GM18858 (cell line): Measurements from ENCODE around the gene DFFB.

Experiments used
- ATAC-seq: cut with Tn5 transposase; IDR thresholded peaks from one replicate; pipeline ENCODE4 v1.9.1; 2021; ENCODE audit not compliant: unreplicated experiment

Gene DFFB

DNA sequence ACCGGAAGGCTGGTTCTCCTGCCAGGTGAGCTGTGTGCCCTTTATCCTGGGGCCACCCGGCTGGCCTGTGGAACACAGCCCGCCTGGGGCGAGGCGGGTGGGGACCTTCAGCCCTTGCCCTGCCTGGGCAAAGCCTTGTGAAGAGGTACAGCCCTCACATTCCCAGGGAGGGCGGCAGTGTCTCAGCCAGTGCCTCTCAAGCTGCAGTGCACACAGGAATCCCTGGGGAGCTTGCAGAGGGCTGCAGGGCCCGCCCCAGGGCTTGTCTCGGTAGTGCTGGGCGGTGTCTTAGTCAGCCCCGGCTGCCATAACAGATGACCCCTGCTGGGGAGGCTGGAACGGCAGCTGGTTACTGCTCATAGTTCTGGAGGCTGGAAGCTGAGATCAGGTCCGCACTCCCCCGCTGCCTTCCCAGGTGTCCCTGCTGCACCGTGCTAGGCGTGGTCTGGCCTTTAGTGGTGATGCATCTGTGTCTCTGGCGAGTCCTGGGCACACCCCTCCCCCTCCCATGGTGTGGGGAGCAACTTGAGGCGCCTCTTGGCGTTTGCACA, 12.6 kb downstream of the DFFB start:
- no peak for ATAC-seq

DNA sequence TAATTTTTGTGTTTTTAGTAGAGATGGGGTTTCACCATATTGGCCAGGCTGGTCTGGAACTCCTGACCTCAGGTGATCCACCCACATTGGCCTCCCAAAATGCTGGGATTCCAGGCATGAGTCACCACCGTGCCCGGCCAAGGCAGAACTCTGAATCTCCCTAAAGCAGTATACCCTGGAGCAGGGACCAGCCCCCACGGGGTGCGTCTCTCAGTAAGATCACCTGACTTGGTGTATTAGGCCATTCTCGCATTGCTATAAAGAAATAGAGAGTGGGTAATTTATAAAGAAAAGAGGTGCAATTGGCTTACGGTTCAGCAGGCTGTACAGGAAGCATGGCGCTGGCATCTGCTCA, 14.2 kb downstream of the DFFB start:
- no peak for ATAC-seq

- ATAC-seq, result no peak
Measured at GRCh38 chr1:3872546-3872945, 15.3 kb downstream of the DFFB start.

DNA sequence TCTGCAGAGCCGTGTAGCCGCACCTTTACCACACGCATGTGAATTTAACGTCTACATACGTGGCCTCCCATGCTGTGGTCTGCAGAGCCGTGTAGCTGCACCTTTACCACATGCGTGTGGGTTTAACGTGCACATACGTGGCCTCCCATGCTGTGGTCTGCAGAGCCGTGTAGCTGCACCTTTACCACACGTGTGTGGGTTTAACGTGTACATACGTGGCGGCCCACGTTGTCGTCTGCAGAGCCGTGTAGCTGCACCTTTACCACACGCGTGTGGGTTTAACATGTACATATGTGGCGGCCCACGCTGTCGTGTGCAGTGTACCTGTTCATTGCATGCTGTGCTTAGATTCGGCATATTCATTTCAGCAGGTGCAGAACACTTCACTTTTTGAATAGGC, 17.5 kb downstream of the DFFB start:
- ATAC-seq, result no peak

DNA sequence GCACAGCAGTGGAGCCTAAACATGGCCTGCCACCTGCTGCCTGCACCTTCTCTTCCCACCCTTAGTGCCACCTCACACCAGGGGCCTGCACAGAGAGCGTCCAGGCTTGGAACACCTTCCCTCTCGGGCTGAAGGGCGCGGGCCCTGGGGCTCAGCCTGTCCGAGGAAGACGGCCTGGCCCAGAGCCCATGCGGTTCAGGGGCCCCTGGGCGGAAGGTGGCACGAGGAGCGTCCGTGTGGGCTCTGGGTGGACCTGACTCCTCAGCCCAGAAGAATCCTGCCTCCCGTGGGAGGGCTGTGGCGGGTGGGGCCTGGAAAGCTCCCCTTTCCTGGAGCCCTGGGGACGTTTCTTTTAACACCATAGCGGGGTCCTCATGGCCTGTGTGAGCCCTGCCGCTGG, 19.4 kb downstream of the DFFB start:
- ATAC-seq, result no peak

- no peak for ATAC-seq
Measured at GRCh38 chr1:3879099-3879498, 21.8 kb downstream of the DFFB start.

GRCh38 chr1:3879787-3880428, 22.6 kb downstream of the DFFB start:
- ATAC-seq, result no peak

GRCh38 chr1:3880429-3881192, 23.3 kb downstream of the DFFB start:
- ATAC-seq, result no peak

GRCh38 chr1:3881193-3881480, 23.9 kb downstream of the DFFB start:
- ATAC-seq, result no peak

DNA sequence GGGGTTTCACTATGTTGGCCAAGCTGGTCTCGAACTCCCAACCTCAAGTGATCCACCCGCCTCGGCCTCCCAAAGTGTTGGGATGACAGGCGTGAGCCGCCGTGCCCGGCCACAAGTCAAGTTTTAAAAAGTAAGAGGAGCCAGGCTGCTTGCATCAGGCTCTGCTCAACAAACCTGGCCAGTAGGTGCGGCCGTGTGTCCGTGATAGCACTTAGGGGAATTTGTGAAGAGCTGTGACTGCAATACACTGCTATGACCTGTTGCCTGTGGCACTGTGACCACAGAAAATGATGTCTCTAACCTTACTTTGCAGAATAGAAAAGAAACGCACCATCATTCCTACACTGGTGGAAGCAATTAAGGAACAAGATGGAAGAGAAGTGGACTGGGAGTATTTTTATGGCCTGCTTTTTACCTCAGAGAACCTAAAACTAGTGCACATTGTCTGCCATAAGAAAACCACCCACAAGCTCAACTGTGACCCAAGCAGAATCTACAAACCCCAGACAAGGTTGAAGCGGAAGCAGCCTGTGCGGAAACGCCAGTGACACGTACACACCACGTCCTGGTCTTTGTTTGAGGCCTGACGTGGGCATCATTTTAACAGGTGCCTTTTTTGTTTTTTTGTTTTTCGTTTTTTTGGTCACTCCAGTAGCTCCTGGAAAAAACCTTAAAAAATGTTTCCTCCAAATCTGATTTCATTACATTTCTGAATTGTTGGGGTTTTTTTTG, 26.1 kb downstream of the DFFB start:
- ATAC-seq, result no peak

DNA sequence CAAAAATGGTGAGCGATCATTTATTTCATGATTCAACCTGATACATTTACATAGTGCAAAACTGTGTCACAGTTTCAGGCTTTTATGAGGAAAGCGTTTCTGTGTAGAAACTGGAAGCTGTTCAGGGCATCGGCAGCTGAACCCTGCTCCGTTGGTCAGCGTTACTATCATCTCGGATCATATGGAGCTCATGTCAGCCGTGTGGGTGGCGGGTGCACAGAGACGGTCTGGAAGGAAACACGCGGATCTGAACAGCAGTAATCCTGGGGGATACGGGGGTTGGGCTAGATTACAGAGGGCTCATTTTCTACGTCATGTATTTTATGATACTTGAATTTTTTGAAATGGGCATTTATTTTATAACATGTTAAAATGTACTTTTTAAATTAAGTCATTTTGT, 27.7 kb downstream of the DFFB start:
- no peak for ATAC-seq

DNA sequence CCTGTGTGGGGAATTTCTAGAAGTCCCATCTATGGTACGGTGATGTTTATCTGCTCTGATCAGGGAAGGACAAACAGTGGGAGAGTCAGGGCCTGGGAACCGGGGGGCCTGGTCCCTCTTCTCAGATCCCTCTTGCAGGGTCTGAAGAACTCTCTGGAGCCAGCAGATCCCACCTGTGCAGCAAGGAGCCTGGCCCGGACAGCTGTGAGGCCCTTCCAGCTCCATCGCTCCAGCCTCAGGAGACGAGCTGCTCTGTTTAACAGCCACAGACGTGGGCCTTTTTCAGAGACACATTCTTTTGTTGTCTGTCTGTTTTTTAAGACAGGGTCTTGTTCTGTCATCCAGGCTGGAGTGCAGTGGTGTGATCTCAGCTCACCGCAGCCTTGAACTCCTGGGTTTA, 28.3 kb downstream of the DFFB start:
- no peak for ATAC-seq

GRCh38 chr1:3886106-3886670, 28.9 kb downstream of the DFFB start:
- ATAC-seq, result no peak

DNA sequence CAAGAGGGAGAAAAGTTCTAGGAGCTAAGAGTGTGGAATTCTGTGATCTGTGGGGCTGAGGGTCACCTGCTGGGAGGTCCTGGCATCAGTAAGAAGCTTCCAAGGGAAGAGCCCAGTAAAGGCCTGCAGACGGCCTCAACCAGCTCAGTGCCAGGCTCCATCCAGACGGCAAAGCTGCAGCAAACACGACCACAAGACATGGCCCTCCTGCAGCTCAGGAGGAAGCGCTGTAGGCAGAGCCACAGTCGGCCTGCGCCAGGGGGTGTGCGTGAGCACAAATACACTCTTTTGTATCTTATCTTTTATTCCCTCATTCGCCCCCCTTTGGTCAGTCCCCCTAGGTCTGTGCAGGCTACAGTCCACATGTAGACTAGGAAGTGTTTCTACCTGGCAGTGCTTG, 29.4 kb downstream of the DFFB start:
- no peak for ATAC-seq

DNA sequence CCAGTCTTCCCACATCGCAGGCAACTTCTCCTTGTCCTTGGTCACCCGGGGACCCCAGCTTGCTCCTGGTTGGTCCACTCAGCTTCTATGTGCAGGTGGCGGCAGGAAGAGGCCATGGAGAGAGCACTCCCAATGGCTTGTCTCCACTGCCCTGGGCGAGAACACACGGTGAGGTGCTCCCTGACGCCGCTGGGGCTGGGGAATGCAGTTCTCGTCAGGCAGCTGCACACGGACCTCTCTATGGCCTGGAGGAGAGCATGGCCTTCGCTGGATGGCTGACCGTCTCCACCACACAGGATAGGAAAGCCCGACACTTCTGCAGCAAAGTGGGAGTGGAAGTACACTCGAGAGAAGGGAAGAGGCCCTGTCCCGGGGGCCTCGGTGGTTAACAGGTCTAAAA, 31.0 kb downstream of the DFFB start:
- ATAC-seq, result no peak

- no peak for ATAC-seq
Measured at GRCh38 chr1:3889936-3890335, 32.7 kb downstream of the DFFB start.

- no peak for ATAC-seq
Measured at GRCh38 chr1:3890389-3891328, 33.4 kb downstream of the DFFB start.

- no peak for ATAC-seq
Measured at GRCh38 chr1:3891329-3891865, 34.1 kb downstream of the DFFB start.

DNA sequence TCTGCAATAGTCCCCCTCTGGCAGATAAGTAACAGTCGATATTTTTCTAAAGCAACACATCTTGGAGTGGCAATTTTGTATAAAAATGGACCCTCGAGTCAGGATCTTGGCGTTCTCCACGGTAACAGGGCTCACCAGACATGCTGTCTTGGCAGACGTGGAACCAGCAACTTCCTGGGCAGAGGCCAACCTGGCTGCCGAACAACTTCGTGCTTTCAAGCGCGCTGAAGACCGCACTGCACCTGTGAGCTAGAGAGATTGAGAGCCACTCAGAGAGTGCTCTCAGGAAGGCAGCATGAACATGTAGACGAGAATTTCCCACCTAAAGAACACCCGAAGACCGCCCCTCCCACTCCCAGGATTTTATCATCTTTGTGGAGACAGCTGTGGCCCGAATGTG, 35.5 kb downstream of the DFFB start:
- ATAC-seq, result no peak

DNA sequence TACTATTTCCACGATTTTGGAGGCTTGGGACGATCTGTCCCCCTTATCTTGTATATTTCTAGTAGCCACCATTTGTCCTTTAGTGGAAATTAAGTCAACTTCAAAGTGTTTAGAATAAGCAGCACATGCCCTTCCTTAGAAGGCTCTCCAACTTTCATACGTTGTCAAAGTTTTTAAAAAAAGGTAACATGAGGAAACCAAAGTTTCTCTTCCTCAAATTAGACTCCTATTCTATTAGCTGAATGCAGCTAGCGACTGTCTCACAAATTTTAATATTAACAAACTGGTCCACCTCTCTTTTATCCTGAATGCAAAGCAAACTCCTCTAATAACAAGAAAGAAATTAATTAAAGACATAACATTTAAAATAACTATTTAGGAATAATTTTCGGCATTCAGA, 35.9 kb downstream of the DFFB start:
- no peak for ATAC-seq
